NCI-H526 treated with DMSO at 0.1 percent for 48 hours (cell line): ENCODE data around the gene NEO1.

ENCODE experiments used
- DNase-seq: peaks from one replicate; lab custom pipeline; 2025; lab: John Stamatoyannopoulos, UW

NEO1 gene

GRCh38 chr15:73051807-73052652 is at the start of gene NEO1:
NEO1 (plus strand) TSS chr15:73052463; CDS start chr15:73052676, 213 bp downstream.
- peak; percentile 76 for DNase-seq

GRCh38 chr15:73004462-73004861 is 47.8 kb upstream of the NEO1 start:
- DNase-seq: no peak

GRCh38 chr15:73005032-73005431 is 47.2 kb upstream of the NEO1 start:
- DNase-seq: no peak

GRCh38 chr15:73005446-73005845 is 46.8 kb upstream of the NEO1 start:
- no peak for DNase-seq

GRCh38 chr15:73006523-73006922 is 45.7 kb upstream of the NEO1 start:
- DNase-seq: no peak

GRCh38 chr15:73009066-73010056 is 42.9 kb upstream of the NEO1 start:
- DNase-seq: no peak

- DNase-seq: no peak
These were observed 41.8 kb upstream of the NEO1 start for GRCh38 chr15:73010154-73011152.

- no peak for DNase-seq
These were observed 37.4 kb upstream of the NEO1 start for GRCh38 chr15:73014904-73015303.

- DNase-seq: no peak
These were observed 36.8 kb upstream of the NEO1 start for GRCh38 chr15:73015493-73015892.

- DNase-seq: no peak
These were observed 34.3 kb upstream of the NEO1 start for GRCh38 chr15:73017987-73018386.

- DNase-seq: no peak
These were observed 33.1 kb upstream of the NEO1 start for GRCh38 chr15:73019154-73019553.

GRCh38 chr15:73019601-73020146 is 32.6 kb upstream of the NEO1 start:
- no peak for DNase-seq

GRCh38 chr15:73021139-73021621 is 31.1 kb upstream of the NEO1 start:
- DNase-seq: no peak

GRCh38 chr15:73022161-73022560 is 30.1 kb upstream of the NEO1 start:
- no peak for DNase-seq

- DNase-seq: no peak
These were observed 29.2 kb upstream of the NEO1 start for GRCh38 chr15:73023071-73023470.

- no peak for DNase-seq
These were observed 28.1 kb upstream of the NEO1 start for GRCh38 chr15:73024168-73024567.

- no peak for DNase-seq
These were observed 25.7 kb upstream of the NEO1 start for GRCh38 chr15:73026511-73027054.

GRCh38 chr15:73028031-73028430 is 24.2 kb upstream of the NEO1 start:
- no peak for DNase-seq

GRCh38 chr15:73028831-73029451 is 23.3 kb upstream of the NEO1 start:
- no peak for DNase-seq

- no peak for DNase-seq
These were observed 22.1 kb upstream of the NEO1 start for GRCh38 chr15:73030122-73030679.
